HEK293 (cell line): ENCODE data around the gene SLC38A9.
"Not testable (repeated sequence)": the region's sequence is repeated elsewhere in the genome, so short reads cannot be mapped to it uniquely, and the experiment has no call there.

Source experiments
- CTCF ChIA-PET: fragments of 350-600 bp; formaldehyde crosslinking; extraction: SDS; loops from one replicate; lab custom pipeline; 2021; ENCODE audit warnings: antibody characterized with exemption; lab: Yijun Ruan, JAX
- POLR2A ChIA-PET: fragments of 300-600 bp; formaldehyde crosslinking; extraction: SDS; loops from one replicate; lab custom pipeline; 2020; ENCODE audit warnings: antibody characterized with exemption, inconsistent platforms; lab: Yijun Ruan, JAX
- H3K27ac ChIP-seq: fragments of 200-500 bp; sonication (Bioruptor generic); 2 replicates; pipeline ENCODE4 v1.5.1; 2014; ENCODE audit warnings: low read depth, low read length, control low read depth, inconsistent platforms; ENCODE audit errors: extremely low read depth
- H3K36me3 ChIP-seq, 2 experiments: fragments of 200-500 bp in 1 of 2; sonication (Bioruptor generic) in 1 of 2; 1 replicate in 1 of 2; 2 replicates in 1 of 2; pipeline ENCODE4 v1.5.1; 2014 to 2017; ENCODE audit warnings: inconsistent platforms in 2 of 2, low read length in 2 of 2; ENCODE audit not compliant: control insufficient read depth in 2 of 2, insufficient read depth in 1 of 2
- H3K4me1 ChIP-seq: fragments of 200-500 bp; sonication (Bioruptor generic); 2 replicates; pipeline ENCODE4 v1.5.1; 2014; ENCODE audit warnings: mild to moderate bottlenecking, low read length, inconsistent platforms; ENCODE audit not compliant: control insufficient read depth, insufficient read depth
- H3K4me3 ChIP-seq: 2 replicates; pipeline ENCODE4 v1.5.1; 2011; ENCODE audit warnings: low read depth, mild to moderate bottlenecking, control low read depth, low read length, moderate library complexity
- H3K9me3 ChIP-seq: fragments of 200-500 bp; sonication (Bioruptor generic); 2 replicates; pipeline ENCODE4 v1.5.1; 2014; ENCODE audit warnings: low read depth, low read length, inconsistent platforms; ENCODE audit not compliant: control insufficient read depth, insufficient read depth
- HOXC10 ChIP-seq: sonication (generic); formaldehyde crosslinking; IDR thresholded peaks from 2 replicates; pipeline ENCODE4 v1.8.1; 2023; ENCODE audit warnings: mild to moderate bottlenecking, missing genetic modification reagents
- HOXD13 ChIP-seq: sonication (generic); formaldehyde crosslinking; IDR thresholded peaks from 2 replicates; pipeline ENCODE4 v1.8.0; 2022; ENCODE audit warnings: missing genetic modification reagents, borderline replicate concordance
- PBX3 ChIP-seq: sonication (generic); formaldehyde crosslinking; IDR thresholded peaks from 2 replicates; pipeline ENCODE4 v1.8.1; 2022; ENCODE audit warnings: mild to moderate bottlenecking, moderate library complexity, missing genetic modification reagents
- ZFP41 ChIP-seq: fragments of 450-650 bp; formaldehyde crosslinking; IDR thresholded peaks from 2 replicates; pipeline ENCODE4 v1.5.1; 2016; ENCODE audit warnings: missing biosample characterization, missing genetic modification characterization, borderline replicate concordance
- ZFP69B ChIP-seq: fragments of 450-650 bp; formaldehyde crosslinking; IDR thresholded peaks from 2 replicates; pipeline ENCODE4 v1.5.1; 2016; ENCODE audit warnings: missing biosample characterization, missing genetic modification characterization
- ZNF155 ChIP-seq: fragments of 450-650 bp; formaldehyde crosslinking; IDR thresholded peaks from 2 replicates; pipeline ENCODE4 v1.5.1; 2016; ENCODE audit warnings: missing biosample characterization, missing genetic modification characterization
- ZNF184 ChIP-seq: fragments of 450-650 bp; IDR thresholded peaks from 2 replicates; pipeline ENCODE4 v1.5.1; 2018; ENCODE audit warnings: missing biosample characterization, mild to moderate bottlenecking, missing genetic modification characterization
- ZNF354C ChIP-seq: fragments of 450-650 bp; formaldehyde crosslinking; IDR thresholded peaks from 2 replicates; pipeline ENCODE4 v1.5.1; 2016; ENCODE audit warnings: missing biosample characterization, missing genetic modification characterization, low read depth, borderline replicate concordance
- ZNF423 ChIP-seq: fragments of 450-650 bp; formaldehyde crosslinking; IDR thresholded peaks from 2 replicates; pipeline ENCODE4 v1.5.1; 2016; ENCODE audit warnings: missing biosample characterization, missing genetic modification characterization
- ZNF48 ChIP-seq: fragments of 450-650 bp; formaldehyde crosslinking; IDR thresholded peaks from 2 replicates; pipeline ENCODE4 v1.5.1; 2016; ENCODE audit warnings: missing biosample characterization, missing genetic modification characterization
- ZNF501 ChIP-seq: fragments of 450-650 bp; formaldehyde crosslinking; IDR thresholded peaks from 2 replicates; pipeline ENCODE4 v1.5.1; 2016; ENCODE audit warnings: missing biosample characterization, missing genetic modification characterization
- ZNF518A ChIP-seq: fragments of 450-650 bp; formaldehyde crosslinking; conservative IDR thresholded peaks from 2 replicates; pipeline ENCODE4 v1.5.1; 2016; ENCODE audit warnings: low read depth, missing biosample characterization, missing genetic modification characterization
- ZNF530 ChIP-seq: fragments of 450-650 bp; formaldehyde crosslinking; IDR thresholded peaks from 2 replicates; pipeline ENCODE4 v1.5.1; 2016; ENCODE audit warnings: low read depth, missing biosample characterization, missing genetic modification characterization
- ZNF549 ChIP-seq: fragments of 450-650 bp; IDR thresholded peaks from 2 replicates; pipeline ENCODE4 v1.5.1; 2018; ENCODE audit warnings: missing biosample characterization, missing genetic modification characterization, mild to moderate bottlenecking, inconsistent platforms, moderate library complexity
- ZNF692 ChIP-seq: fragments of 450-650 bp; formaldehyde crosslinking; IDR thresholded peaks from 2 replicates; pipeline ENCODE4 v1.5.1; 2016; ENCODE audit warnings: missing biosample characterization, missing genetic modification characterization
- ZNF777 ChIP-seq: fragments of 450-650 bp; formaldehyde crosslinking; IDR thresholded peaks from 2 replicates; pipeline ENCODE4 v1.5.1; 2017; ENCODE audit warnings: missing biosample characterization, missing genetic modification characterization, borderline replicate concordance
- ZNF791 ChIP-seq: fragments of 450-650 bp; formaldehyde crosslinking; IDR thresholded peaks from 2 replicates; pipeline ENCODE4 v1.5.1; 2016; ENCODE audit warnings: missing biosample characterization, missing genetic modification characterization

The SLC38A9 gene

GRCh38 chr5:55712023-55712859 is at the start of gene SLC38A9 (continued):
- no peak for TF ChIP-seq ZNF791 (tag by site-specific recombination)
- TF ChIP-seq ZNF48 (tag by site-specific recombination) = no peak
- no peak for TF ChIP-seq ZNF530 (tag by site-specific recombination)
- TF ChIP-seq ZNF518A = no peak

GRCh38 chr5:55761721-55762120 is 49.6 kb upstream of the SLC38A9 start:
- H3K36me3 ChIP-seq, H3K27ac ChIP-seq, H3K9me3 ChIP-seq, H3K4me1 ChIP-seq, POLR2A ChIA-PET, H3K4me3 ChIP-seq: not testable (repeated sequence)
- CTCF ChIA-PET = interaction anchor here (1.1 kb wide), 1 partner anchor 29 kb away, joined by 3 read pairs; no protein-coding TSS in a partner anchor

- ChIA-PET POLR2A (no interaction called here), CTCF (interaction anchor here (0.7 kb wide), 1 partner anchor 543 kb away, joined by 4 read pairs; no protein-coding TSS in a partner anchor)
- Histone ChIP-seq H3K36me3 (no peaks in the 10 kb centered on the region), H3K9me3 (no peaks in the 10 kb centered on the region), H3K4me3 (no peak overlapping the region), H3K27ac (no peak overlapping the region), H3K4me1 (no peaks in the 10 kb centered on the region)
- TF ChIP-seq ZNF692 (tag by site-specific recombination) (no peak), ZNF549 (no peak), ZNF155 (no peak), ZNF354C (tag by site-specific recombination) (no peak), ZNF184 (tag by site-specific recombination) (no peak), HOXD13 (CRISPR knock-in tag) (no peak), ZNF423 (tag by site-specific recombination) (no peak), ZFP41 (tag by site-specific recombination) (no peak), PBX3 (no peak), ZFP69B (tag by site-specific recombination) (no peak), HOXC10 (CRISPR knock-in tag) (no peak), ZNF501 (tag by site-specific recombination) (no peak), ZNF777 (tag by site-specific recombination) (no peak)
Measured at GRCh38 chr5:55758714-55759113, 46.6 kb upstream of the SLC38A9 start.
